ENCODE results near the gene TTLL11.

GRCh38 chr9:121865060-121865459 lies 228.0 kb downstream of the TTLL11 start:
- TF ChIP-seq POLR2A (IDR thresholded peaks at IDR 0.05; ENCODE audit: low read depth, low read length) (no peak), PAX5 (IDR thresholded peaks at IDR 0.05; ENCODE audit: insufficient read depth, low read length, severe bottlenecking) (no peak), POLR2AphosphoS5 (IDR thresholded peaks at IDR 0.05; ENCODE audit: low read depth, low read length) (no peak)

Measured in GM12891 (cell line).